ENCODE results near the gene TSPAN11.

DNA sequence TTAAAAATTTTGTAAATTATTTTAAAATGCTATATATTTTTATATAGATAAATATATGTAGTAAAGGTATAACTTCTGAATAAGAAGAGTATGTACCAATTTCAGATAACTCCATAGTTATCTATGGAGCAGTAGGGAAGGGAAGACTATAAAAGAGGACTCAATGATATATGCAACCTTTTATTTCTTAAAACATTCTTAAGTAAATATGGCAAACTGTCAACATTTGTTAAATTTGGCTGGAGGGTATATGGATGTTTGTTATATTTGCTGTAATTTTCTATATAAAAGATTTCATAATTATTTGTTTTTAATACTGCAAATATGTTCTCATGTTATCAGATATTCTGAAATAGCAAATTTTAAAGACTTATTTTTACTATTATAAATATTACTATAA is 38.3 kb upstream of the TSPAN11 start:
- TF ChIP-seq RELA (CRISPR knock-in tag; IDR thresholded peaks at IDR 0.05; ENCODE audit: borderline replicate concordance) (no peak), CREM (CRISPR knock-in tag; IDR thresholded peaks at IDR 0.05) (no peak), RORB (CRISPR knock-in tag; IDR thresholded peaks at IDR 0.05) (no peak), ZNF423 (CRISPR knock-in tag; IDR thresholded peaks at IDR 0.05) (no peak), FOXK1 (CRISPR knock-in tag; IDR thresholded peaks at IDR 0.05) (no peak)
- TF ChIP-seq, protein P1, sequence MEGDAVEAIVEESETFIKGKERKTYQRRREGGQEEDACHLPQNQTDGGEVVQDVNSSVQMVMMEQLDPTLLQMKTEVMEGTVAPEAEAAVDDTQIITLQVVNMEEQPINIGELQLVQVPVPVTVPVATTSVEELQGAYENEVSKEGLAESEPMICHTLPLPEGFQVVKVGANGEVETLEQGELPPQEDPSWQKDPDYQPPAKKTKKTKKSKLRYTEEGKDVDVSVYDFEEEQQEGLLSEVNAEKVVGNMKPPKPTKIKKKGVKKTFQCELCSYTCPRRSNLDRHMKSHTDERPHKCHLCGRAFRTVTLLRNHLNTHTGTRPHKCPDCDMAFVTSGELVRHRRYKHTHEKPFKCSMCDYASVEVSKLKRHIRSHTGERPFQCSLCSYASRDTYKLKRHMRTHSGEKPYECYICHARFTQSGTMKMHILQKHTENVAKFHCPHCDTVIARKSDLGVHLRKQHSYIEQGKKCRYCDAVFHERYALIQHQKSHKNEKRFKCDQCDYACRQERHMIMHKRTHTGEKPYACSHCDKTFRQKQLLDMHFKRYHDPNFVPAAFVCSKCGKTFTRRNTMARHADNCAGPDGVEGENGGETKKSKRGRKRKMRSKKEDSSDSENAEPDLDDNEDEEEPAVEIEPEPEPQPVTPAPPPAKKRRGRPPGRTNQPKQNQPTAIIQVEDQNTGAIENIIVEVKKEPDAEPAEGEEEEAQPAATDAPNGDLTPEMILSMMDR (IDR thresholded peaks at IDR 0.05): no peak
- TF ChIP-seq, protein P2, sequence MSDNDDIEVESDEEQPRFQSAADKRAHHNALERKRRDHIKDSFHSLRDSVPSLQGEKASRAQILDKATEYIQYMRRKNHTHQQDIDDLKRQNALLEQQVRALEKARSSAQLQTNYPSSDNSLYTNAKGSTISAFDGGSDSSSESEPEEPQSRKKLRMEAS (CRISPR knock-in tag; IDR thresholded peaks at IDR 0.05): no peak
- TF ChIP-seq, protein P3, sequence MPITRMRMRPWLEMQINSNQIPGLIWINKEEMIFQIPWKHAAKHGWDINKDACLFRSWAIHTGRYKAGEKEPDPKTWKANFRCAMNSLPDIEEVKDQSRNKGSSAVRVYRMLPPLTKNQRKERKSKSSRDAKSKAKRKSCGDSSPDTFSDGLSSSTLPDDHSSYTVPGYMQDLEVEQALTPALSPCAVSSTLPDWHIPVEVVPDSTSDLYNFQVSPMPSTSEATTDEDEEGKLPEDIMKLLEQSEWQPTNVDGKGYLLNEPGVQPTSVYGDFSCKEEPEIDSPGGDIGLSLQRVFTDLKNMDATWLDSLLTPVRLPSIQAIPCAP (CRISPR knock-in tag; IDR thresholded peaks at IDR 0.05): no peak
